NOMO-1 treated with dmso at 0.1 percent for 144 hours (cell line): Measurements from ENCODE around the gene STK38L.

Experiments used
- DNase-seq: peaks from one replicate; lab custom pipeline; 2025; ENCODE audit not compliant: unreplicated experiment; lab: John Stamatoyannopoulos, UW

The STK38L gene

DNA sequence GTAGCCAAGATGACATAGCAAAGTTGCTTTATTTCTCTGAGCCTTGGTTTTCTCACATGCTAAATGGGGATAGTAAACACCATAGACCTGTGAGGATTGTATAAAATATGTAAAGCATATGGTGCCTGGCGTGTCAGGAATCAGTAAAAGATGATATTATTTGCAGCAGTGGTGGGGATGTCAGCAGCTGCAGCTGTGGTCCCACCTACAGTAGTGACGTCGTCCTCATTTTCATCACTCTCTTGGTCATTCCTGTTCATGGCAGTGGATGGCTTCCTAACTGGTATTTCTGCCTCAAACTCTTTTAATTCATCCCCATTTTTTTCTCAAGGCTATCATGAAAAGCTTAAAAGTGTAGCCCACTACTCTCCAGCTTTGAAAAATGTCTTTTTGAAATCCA lies 100.7 kb downstream of the STK38L start:
- DNase-seq = no peak

DNA sequence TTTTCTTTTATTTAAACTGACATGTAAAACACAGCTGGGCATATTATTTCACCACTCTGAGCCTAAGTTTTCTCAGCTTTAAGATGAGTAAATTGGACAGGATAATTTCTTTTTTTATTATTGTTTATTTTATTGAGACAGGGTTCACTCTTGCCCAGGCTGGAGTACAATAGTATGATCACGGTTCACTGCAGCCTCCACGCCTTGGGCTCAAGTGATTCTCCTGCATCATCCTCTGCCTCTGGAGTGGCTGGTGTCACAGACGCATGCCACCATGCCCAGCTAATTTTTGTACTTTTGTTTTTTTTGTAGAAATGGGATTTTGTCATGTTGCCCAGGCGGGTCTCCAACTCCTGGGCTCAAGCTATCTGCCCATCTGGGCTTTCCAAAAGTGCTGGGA lies 101.3 kb downstream of the STK38L start:
- no peak for DNase-seq

DNA sequence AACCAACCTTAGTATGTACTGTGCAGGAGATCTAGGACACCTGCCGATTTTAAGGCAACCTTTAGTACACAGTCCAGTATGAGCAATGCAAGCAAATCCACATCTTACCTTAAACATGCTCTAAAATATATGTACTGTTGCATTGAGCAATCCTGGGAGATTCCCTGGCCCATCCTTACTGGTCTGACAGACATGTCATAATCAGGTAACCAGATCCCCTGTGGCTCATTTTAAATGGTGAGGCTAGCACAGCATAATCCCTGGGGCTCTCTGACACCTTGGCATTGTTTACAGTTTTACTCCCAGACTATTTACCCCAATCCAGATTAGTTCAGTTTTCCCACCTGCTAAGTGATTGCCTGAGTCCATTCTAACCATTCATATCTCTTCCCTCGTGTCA lies 103.7 kb downstream of the STK38L start:
- no peak for DNase-seq

DNA sequence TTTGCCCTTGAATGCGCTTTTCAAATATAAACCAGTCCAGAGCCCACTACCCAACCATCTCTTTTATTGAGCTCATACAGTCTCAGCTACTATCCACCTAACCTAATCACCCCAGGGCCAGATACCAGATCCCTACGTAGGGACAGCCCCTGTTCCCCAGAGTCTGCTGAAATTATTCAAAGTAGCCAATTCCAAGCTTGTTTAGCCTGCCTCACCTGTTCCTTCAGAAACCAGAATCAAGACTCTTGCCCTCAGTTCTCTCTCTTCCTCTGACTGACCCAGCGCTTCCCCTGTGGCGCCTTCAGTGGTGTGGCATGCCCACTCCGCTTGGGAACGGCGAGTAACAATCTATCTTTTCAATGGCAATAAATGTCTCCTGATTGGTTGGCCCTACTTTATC lies 107.4 kb downstream of the STK38L start:
- DNase-seq = no peak

DNA sequence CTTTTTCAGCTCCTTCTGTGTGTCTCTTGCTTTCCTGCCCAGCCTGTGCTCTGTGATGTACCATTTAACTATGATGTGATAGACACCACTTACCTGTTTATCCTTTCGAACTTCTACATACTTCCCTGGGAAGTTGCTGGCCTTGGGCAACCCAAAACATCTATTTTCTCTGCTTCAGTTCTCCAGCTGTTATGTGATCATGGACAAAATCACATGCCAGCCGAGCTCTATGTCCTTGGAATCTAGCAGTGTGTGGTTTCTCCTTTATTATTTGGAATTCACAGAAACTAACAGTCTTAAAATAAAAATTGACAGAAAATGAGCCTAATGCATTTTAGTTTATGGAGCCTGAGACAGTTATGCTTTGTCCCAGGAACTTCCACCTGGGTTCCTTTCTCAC lies 111.4 kb downstream of the STK38L start:
- no peak for DNase-seq

DNA sequence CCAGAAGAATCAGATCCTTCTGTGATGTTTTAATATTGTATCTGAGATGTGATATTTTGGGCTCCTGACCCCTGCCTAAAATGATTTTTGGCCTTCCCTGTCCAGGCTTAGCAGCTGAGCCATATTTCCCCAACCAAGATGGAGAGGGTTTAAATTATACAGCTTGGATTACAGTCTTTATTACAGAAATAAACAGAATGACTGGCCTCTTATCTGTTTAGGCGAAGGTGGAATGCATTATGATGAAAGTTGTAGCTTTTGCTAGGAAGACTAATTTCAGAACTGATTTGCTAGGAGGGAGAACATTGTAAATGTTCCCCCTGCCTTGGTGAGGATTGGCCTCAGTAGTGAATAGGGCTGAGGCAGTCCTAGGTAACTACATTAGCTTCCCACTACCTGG lies 111.9 kb downstream of the STK38L start:
- no peak for DNase-seq

DNA sequence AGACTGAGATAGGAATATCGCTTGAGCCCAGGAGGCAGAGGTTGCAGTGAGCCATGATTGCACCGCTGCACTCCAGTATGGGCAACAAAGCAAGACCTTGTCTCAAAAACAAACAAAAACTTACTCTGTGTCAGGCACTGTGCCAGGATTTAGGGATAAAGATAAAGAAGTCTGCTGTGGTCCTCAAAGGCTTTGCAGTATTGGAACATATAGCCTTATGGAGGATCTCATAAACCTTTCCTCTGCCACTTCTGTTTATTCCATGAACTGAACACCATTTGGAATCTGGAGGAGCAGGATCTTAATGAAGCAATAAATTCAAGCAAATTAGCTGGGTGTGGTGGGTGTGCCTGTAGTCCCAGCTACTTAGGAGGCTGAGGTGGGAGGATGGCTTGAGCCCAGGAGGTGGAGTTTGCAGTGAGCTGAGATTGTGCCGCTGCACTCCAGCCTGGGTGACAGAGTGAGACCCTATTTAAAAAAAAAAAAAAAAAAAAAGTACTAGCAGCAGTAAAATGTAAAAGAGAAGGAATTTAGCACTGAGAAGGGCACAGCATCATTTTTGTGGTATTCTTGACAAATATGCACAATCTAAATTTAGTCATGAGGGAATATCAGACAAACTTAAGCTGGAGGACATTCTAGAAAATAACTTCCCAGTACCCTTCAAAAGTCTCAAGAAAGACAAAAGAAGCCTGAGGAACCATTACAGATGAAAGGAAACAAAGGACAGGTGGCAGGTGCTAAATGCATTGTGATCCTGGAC lies 115.7 kb downstream of the STK38L start:
- no peak for DNase-seq

DNA sequence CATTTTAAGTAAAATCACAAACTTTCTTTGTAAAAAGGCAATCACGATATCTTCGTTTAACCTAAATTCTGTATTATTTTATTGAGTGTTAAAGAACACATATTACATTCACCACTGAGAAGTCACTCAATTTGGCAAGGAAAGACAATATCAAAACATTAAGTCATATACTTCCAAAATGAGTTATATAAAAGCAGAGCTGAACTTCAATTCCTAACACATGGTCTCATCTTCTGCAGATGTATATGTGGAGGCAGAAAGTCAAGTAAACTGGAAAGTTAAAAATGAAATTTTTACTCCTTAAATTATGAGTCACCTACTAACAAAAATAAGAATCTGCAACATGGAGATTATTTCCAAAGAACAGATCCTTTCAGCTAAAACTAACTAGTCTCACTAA lies 117.3 kb downstream of the STK38L start:
- no peak for DNase-seq

DNA sequence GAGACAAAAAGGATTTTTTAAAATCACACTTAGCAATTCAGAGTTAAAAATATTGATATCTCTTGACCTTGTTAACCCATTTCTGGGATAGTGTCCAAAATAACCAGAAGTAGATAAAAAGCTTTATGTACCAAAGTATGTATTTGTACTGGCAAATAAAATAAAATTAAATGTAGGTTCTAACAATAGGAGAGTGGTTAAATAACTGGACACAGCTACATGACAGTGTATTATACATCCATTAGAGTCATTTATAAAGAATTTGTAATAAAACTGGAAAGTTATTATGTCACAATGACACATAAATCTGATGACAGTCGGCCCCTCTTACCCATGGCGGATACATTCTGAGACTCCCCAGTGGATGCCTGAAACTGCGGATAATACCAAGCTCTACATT lies 122.5 kb downstream of the STK38L start:
- DNase-seq = no peak

DNA sequence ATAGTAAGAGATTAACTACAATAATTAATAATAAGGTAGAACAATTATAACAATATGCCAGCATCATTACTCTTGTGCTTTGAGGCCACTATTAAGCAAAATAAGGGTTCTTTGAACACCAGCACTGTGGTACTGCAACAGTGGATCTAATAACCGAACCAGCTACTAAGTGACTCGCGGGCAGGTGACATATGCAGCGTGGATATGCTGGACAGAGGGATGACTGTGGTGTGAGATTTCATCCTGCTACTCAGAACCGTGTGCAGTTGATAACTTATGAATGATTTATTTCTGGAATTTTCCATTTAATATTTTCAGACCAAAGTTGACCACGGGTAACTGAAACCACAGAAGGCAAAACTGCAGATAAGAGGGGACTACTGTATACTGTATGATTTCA lies 123.0 kb downstream of the STK38L start:
- no peak for DNase-seq
